Upper lobe of left lung (tissue), 4 donors: ENCODE measurements around the gene PLEKHA8.

Experiments
- EP300 ChIP-seq, 4 donors: sonication (generic); formaldehyde crosslinking; IDR thresholded peaks; one replicate each; pipeline ENCODE4 v1.5.1; 2017; ENCODE audit warnings: antibody characterized with exemption in 4 of 4, control low read depth in 2 of 4
- POLR2A ChIP-seq, 4 donors: fragments of 450-650 bp; IDR thresholded peaks; one replicate each; pipeline ENCODE4 v1.5.1; 2016 to 2017; ENCODE audit warnings: antibody characterized with exemption in 4 of 4, mild to moderate bottlenecking in 2 of 4
- POLR2AphosphoS5 ChIP-seq, 2 donors: sonication (generic); formaldehyde crosslinking; IDR thresholded peaks; one replicate each; pipeline ENCODE4 v1.5.1; 2017; ENCODE audit warnings: antibody characterized with exemption in 2 of 2
- TF ChIP-seq, protein P1 (sequence below), 6 experiments: fragments of 450-650 bp in 4 of 6; fragments of 200-600 bp in 2 of 6; sonication (generic) in 2 of 6; IDR thresholded peaks; one replicate each; pipeline ENCODE4 v1.5.1; 2016 to 2019; ENCODE audit warnings: antibody characterized with exemption in 6 of 6

DNA sequence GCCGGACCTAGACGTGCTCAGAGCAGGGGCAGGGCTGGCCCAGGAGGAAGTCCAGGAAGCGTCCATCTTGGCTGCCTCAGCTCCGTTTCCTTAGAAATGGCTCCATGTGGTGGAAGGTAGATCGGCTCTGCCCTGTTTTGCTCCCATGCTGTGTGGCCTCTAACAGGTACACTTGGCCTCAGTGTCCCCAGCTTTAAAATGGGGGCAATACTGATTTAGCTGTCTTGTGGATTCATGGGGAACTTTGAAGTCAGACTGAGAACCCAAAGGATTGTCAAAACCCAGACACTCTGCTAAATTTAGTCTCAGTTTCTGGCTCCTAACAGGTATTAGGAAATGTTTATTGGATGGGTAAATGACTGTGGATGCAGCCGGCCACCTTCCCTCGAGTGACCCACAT, 122.5 kb downstream of the PLEKHA8 start:
- no peak for TF ChIP-seq EP300 (IDR thresholded peaks at IDR 0.05)
- no peak for TF ChIP-seq POLR2AphosphoS5 (IDR thresholded peaks at IDR 0.05)
- TF ChIP-seq, protein P1, sequence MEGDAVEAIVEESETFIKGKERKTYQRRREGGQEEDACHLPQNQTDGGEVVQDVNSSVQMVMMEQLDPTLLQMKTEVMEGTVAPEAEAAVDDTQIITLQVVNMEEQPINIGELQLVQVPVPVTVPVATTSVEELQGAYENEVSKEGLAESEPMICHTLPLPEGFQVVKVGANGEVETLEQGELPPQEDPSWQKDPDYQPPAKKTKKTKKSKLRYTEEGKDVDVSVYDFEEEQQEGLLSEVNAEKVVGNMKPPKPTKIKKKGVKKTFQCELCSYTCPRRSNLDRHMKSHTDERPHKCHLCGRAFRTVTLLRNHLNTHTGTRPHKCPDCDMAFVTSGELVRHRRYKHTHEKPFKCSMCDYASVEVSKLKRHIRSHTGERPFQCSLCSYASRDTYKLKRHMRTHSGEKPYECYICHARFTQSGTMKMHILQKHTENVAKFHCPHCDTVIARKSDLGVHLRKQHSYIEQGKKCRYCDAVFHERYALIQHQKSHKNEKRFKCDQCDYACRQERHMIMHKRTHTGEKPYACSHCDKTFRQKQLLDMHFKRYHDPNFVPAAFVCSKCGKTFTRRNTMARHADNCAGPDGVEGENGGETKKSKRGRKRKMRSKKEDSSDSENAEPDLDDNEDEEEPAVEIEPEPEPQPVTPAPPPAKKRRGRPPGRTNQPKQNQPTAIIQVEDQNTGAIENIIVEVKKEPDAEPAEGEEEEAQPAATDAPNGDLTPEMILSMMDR (IDR thresholded peaks at IDR 0.05), result no peak
- no peak for TF ChIP-seq POLR2A (IDR thresholded peaks at IDR 0.05)
